ENCODE results near the gene SGMS1.
"Not testable (repeated sequence)": the region's sequence is repeated elsewhere in the genome, so short reads cannot be mapped to it uniquely, and the experiment has no call there.

The SGMS1 gene

GRCh38 chr10:50554376-50554994 lies 69.3 kb downstream of the SGMS1 start:
- DNase-seq = no peak

DNA sequence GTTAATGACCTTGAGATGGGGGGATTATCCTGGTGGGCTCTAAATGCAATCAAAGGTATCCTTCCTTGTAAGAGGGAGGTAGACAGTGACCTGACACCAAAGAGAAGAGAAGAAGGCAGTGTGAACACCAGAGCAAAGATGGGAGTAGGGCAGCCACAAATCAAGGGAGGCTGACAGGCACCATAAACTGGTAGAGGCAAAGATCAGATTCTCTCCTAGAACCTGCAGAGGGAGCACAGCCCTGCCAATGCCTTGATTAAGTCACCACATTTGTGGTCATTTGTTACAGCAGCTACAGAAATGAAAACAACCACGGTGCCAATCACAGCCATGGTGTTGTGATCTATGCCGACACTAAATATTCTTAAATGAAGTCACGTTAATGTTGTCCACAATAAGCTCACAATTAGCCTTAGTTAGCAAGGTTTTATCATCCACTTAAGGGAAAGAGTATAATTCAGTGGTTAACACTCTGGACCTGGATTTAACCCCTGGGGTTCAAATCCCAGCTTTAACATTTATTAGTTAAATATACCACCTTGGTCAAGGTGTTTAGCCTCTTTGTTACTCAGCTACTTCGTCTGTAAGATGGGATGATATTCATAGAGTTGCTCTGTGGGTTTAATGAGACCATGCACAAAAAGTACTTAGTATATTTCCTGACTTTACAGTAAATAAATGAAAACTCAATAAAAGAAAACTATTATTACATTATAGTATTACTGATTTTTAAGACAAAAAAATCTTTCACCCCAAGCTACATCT lies 70.8 kb downstream of the SGMS1 start:
- peak; percentile 25 for DNase-seq

DNA sequence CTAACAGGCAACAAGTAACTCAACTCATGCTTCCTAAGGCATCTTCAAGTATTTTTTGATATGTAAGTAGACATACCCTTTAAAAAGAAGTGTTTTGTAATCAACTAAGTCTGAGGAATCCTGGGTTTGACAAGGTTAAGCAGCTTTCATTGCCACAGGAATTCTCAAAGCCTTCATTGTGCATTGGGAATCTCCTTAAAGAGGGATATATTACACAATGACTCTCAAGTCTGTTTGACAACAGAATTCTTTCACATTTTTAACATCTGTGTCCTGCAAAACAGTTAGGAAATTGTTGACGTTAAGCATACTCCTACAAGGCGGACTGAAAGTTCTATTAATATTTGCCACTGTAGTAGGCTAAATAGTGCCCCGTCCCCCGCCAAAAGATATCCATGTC lies 71.4 kb downstream of the SGMS1 start:
- no peak for DNase-seq

GRCh38 chr10:50551894-50552293 lies 71.9 kb downstream of the SGMS1 start:
- no peak for DNase-seq

DNA sequence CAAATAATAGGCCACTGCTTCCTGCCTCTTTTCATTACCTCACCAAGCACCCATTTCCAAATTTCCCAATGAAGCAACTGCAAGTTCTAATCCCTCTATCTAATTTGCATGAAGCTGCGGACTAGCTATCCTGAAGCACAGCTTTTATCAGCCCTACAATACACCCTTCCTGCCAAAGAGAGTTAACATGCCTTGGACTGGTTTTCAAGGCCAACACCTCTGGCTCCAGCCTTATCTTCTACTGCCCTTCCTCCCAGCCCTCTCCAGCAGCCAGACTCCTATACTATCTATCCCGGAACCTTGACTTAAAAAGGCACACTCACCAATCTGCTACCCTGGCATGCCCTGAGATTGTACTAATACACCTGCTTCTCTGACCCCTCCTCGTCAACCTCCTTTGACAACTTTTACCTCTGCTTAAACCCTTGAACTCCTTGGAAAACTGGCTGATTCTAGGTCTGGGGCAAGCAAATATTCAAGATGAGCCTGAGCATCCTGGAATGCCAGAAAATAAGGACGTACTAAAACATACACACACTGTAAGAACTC lies 73.4 kb downstream of the SGMS1 start:
- DNase-seq = no peak

DNA sequence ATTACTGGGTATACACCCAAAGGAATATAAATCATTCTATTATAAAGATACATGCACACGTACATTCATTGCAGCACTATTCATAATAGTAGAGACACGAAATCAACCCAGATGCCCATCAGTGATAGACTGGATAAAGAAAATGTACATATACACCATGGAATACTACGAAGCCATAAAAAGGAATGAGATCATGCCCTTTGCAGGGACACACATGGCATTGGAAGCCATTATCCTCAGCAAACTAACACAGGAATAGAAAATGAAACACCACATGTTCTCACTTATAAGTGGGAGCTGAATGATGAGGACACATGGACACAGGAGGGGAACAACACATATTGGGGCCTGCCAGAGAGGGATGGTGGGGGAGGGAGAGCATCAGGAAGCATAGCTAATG lies 74.6 kb downstream of the SGMS1 start:
- not testable (repeated sequence) for DNase-seq

DNA sequence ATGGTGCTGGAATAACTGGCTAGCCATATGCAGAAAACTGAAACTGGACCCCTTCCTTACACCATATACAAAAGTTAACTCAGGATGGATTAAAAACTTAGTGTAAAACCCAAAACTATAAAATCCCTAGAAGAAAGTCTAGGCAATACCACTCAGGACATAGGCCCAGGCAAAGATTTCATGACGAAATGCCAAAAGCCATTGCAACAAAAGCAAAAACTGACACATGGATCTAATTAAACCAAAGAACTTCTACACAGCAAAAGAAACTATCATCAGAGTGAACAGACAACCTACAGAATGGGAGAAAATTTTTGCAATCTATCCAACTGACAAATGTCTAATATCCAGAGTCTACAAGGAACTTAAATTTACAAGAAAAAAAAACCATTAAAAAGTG lies 75.3 kb downstream of the SGMS1 start:
- DNase-seq = not testable (repeated sequence)

DNA sequence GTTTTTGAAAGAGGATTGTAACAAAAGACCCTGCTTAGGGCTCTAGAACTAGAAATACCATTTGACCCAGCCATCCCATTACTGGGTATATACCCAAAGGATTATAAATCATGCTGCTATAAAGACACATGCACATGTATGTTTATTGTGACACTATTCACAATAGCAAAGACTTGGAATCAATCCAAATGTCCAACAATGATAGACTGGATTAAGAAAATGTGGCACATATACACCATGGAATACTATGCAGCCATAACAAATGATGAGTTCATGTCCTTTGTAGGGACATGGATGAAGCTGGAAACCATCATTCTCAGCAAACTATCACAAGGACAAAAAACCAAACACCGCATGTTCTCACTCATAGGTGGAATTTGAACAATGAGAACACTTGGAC lies 77.5 kb downstream of the SGMS1 start:
- DNase-seq = not testable (repeated sequence)

DNA sequence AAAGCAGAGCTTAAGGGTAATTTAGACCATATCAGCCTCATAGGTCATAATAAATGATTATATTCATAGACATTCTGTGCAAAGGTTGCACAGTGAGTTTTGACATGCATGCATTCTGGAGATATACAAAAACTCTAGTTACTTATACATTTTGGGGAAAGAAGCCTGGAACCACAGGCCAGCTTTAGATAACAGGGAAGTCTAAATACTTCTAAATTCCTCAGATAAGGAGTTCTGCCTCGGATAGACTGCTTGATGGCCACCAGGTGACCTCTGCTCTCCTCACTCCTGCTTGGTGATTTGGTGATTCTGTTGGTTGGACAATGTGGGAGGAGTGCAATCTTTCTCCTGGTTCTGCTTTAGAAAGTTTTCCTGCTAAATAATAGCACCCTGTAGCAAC lies 77.9 kb downstream of the SGMS1 start:
- no peak for DNase-seq

- DNase-seq = no peak
Measured at GRCh38 chr10:50544857-50545429, 78.8 kb downstream of the SGMS1 start.

- no peak for DNase-seq
Measured at GRCh38 chr10:50544095-50544856, 79.5 kb downstream of the SGMS1 start.

DNA sequence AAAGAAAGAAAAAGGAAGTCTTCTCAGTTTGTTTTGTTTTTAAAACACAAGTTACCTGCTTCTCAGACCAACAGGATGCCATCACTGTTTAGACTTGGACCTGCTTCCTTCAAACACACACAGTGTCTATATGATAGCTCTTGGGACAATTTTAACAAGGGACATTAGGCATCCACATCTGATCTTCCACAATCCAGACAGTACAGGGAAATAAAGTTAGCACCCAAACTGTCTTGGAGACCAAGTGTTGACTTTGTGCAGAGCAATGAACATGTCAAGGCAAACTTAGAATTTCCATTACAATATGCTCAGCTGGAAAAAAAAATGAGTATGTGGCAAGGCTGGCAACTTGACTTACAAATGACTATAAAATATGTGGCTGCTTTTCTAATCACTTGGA lies 80.9 kb downstream of the SGMS1 start:
- DNase-seq = no peak

DNA sequence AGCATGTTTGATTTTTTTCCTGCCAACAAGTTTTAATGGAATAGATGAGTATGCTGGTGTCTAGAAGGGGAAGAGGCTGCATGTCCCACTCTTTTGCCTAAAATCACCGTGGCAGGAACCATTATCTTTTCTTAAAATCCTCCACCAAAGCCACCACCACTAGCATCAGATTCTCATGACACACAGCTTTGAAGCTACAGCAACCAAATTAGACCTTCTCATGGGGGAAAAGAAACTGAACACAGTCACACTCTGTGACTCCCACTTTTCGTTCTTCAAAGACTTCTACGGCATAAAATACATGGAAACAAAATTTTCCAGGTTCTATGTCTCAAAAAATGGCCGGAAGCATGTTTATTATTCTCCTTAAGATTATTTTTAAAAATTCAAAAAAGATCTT lies 81.8 kb downstream of the SGMS1 start:
- no peak for DNase-seq

DNA sequence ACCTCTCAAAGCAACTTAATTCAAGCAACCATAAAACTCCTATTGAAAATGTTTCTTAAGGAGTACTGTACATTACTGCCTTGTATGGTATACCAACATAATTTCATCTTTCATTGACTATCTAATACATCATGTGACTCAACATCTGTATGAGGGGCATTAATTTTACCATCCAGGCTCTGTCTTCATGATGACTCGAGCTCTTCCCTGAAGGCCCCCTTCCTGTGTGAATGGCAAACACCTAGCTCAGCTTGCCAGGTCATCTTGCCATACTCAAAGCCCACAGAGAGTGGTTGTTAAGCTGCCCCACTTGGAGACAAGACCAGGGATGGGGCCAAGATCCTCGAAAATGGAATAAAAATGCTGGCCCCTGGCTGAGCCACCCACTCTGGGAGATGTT lies 82.4 kb downstream of the SGMS1 start:
- no peak for DNase-seq

- no peak for DNase-seq
Measured at GRCh38 chr10:50540826-50541122, 83.0 kb downstream of the SGMS1 start.

DNA sequence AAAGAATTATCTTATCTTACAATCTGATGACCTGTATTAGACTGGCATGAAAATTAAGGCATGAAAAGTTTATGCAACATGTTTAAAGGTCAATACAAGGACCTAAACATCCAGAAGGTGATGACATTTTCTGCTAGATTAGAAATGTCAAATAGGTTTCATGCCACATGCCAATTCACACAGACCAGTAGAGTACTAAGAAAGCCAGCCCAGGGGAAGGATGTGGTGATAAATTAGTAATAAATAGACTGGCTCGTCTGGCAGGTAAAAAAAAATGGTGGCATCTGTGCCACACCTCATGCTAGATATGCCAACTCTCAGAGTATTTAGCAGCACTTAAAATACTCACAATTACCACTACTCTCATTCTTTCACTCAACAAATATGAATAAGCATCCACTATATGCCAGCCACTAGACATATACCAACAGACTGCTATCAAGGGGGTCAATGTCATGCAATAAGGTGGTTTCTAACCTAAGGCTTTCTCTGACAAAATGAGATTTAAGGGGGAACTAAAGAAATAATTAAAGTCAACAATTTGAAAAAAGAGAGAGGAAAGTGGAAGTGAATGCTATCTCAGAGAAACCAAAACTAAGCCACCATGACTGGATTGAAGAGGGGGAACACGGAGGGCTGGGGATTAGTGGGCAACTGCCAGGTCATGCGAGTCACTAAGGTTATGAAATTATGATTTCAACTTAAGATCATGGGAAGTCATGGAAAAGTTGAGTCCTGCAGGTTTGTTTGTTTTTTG lies 83.5 kb downstream of the SGMS1 start:
- DNase-seq = no peak

- DNase-seq = peak; percentile 86
Measured at GRCh38 chr10:50538555-50539398, 85.0 kb downstream of the SGMS1 start.

DNA sequence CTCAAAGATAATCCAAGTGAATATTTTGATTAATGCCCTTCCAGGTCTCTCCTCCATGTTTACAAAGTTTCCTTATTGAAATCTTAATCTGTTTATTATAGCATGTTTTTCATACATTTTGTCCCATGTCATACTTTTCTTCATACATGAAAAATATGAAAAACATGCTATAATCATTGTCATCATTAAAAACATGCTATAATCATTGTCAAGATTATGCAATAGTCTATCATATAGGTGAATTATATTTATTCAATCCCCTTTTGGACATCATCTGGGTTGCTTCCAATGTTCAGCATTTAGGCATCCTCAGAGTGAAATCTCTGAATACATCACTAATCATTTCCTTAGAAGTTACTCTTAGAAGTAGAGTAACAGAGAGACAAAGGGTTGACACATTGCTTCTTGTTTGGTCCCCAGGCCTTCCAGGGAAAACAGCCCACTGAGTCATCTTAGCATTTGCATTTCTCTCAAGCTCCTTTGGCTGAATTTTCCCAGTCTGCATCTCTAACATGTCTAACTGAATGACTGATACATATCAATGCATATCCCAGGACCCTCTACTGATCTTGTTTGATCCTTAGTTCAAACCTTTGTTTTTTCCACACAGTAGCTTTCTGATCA lies 87.0 kb downstream of the SGMS1 start:
- DNase-seq = no peak

- DNase-seq = not testable (repeated sequence)
Measured at GRCh38 chr10:50534748-50535376, 88.9 kb downstream of the SGMS1 start.

DNA sequence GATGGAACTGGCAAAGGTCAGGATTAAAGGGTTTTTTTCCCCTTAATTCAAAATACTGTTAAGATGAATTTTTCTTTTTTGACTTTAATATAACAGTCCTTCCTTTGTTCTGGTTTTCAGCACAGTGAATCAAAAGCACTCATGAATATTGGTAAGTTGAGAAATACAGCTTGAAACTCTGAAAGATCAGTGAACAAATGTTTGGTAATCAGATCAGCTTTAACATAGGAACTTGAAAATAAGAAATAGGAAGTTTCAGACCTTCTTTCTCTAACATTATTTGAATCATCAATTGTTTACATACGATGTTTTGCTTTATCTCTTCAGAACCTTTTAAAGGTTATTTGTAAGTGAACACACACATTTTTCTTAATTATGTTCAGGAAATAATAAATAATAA lies 90.5 kb downstream of the SGMS1 start:
- DNase-seq = no peak

Measured in midbrain (tissue), 1 donor.